DND-41 (cell line): Measurements from ENCODE around the gene BARX1.

ENCODE experiments used
- EZH2 ChIP-seq: IDR thresholded peaks from 3 replicates; pipeline ENCODE4 v1.6.1; 2012; ENCODE audit warnings: borderline replicate concordance, low read depth, mild to moderate bottlenecking, moderate library complexity, low read length, inconsistent platforms; ENCODE audit not compliant: severe bottlenecking
- TF ChIP-seq, protein P1 (sequence below): IDR thresholded peaks from 2 replicates; pipeline ENCODE4 v1.5.1; 2012; ENCODE audit warnings: borderline replicate concordance, low read length, moderate library complexity, mild to moderate bottlenecking; ENCODE audit not compliant: poor library complexity, severe bottlenecking; ENCODE audit errors: extremely low read depth

DNA sequence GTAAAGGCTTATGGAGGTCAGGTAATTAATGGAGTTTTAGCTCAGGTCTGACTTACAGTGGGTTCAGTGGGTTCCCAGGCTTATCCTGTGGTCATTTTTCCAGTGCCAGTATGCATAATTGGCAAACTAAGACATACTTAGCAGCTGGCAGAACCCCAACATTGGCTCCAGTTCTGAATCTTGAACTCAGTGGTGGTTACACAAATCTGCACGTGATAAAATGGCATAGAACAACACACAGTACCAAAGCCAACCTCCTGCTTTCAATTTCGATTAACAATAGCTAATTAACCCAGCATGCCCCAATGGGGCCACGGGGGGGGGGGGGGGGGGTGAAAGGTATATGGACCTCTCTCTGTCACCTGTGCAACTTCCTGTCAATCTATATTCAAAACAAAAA is 19.0 kb upstream of the BARX1 start:
- TF ChIP-seq, protein P1, sequence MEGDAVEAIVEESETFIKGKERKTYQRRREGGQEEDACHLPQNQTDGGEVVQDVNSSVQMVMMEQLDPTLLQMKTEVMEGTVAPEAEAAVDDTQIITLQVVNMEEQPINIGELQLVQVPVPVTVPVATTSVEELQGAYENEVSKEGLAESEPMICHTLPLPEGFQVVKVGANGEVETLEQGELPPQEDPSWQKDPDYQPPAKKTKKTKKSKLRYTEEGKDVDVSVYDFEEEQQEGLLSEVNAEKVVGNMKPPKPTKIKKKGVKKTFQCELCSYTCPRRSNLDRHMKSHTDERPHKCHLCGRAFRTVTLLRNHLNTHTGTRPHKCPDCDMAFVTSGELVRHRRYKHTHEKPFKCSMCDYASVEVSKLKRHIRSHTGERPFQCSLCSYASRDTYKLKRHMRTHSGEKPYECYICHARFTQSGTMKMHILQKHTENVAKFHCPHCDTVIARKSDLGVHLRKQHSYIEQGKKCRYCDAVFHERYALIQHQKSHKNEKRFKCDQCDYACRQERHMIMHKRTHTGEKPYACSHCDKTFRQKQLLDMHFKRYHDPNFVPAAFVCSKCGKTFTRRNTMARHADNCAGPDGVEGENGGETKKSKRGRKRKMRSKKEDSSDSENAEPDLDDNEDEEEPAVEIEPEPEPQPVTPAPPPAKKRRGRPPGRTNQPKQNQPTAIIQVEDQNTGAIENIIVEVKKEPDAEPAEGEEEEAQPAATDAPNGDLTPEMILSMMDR, result no peak
- TF ChIP-seq EZH2, result no peak
